Activated CD8-positive, alpha-beta memory T cell treated with anti-CD3 and anti-CD28 coated beads, Interleukin-2, amount 10 ng/mL, durations not matched to agents 7 days and 5 days (primary cell): ENCODE results near the gene IRAK1BP1. TPM values are rescaled to one million over a fixed set of nuclear protein-coding genes. Genes with fewer than 3 reads are reported as not detected.

Source experiments
- ATAC-seq: fragments of 150-1000 bp; cut with Tn5 transposase; one replicate; pipeline ENCODE4 v1.10.0; 2021; ENCODE audit warnings: moderate library complexity
- CTCF ChIA-PET: fragments of 350-600 bp; sonication (Branson Sonifier 250); formaldehyde crosslinking; loops from one replicate; lab custom pipeline; 2021; ENCODE audit warnings: antibody characterized with exemption; lab: Charles Lee
- DNase-seq: peaks from one replicate; pipeline ENCODE4 v3.0.0-alpha.2; 2020
- H3K27ac Mint-ChIP-seq: one replicate; pipeline ENCODE4 v1.8.0; 2021; ENCODE audit warnings: mild to moderate bottlenecking, mixed read lengths
- H3K27me3 Mint-ChIP-seq: one replicate; pipeline ENCODE4 v1.8.0; 2021; ENCODE audit warnings: mixed read lengths
- H3K36me3 Mint-ChIP-seq: one replicate; pipeline ENCODE4 v1.8.0; 2021; ENCODE audit warnings: mild to moderate bottlenecking, mixed read lengths
- H3K4me1 Mint-ChIP-seq: one replicate; pipeline ENCODE4 v1.8.0; 2021; ENCODE audit warnings: mixed read lengths
- H3K4me3 Mint-ChIP-seq: one replicate; pipeline ENCODE4 v1.8.0; 2021; ENCODE audit warnings: mild to moderate bottlenecking, moderate library complexity, mixed read lengths
- H3K9me3 Mint-ChIP-seq: one replicate; pipeline ENCODE4 v1.8.0; 2022; ENCODE audit warnings: low read depth, mixed read lengths
- total RNA-seq, 2 experiments: library from RNA; stranded (reverse); gene quantifications; one replicate each; pipeline ENCODE4 v1.2.3, GENCODE V29; 2021

IRAK1BP1 gene, protein sequence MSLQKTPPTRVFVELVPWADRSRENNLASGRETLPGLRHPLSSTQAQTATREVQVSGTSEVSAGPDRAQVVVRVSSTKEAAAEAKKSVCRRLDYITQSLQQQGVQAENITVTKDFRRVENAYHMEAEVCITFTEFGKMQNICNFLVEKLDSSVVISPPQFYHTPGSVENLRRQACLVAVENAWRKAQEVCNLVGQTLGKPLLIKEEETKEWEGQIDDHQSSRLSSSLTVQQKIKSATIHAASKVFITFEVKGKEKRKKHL
- total RNA-seq, result 1 to 10 TPM; 2.6 to 3.0 TPM

DNA sequence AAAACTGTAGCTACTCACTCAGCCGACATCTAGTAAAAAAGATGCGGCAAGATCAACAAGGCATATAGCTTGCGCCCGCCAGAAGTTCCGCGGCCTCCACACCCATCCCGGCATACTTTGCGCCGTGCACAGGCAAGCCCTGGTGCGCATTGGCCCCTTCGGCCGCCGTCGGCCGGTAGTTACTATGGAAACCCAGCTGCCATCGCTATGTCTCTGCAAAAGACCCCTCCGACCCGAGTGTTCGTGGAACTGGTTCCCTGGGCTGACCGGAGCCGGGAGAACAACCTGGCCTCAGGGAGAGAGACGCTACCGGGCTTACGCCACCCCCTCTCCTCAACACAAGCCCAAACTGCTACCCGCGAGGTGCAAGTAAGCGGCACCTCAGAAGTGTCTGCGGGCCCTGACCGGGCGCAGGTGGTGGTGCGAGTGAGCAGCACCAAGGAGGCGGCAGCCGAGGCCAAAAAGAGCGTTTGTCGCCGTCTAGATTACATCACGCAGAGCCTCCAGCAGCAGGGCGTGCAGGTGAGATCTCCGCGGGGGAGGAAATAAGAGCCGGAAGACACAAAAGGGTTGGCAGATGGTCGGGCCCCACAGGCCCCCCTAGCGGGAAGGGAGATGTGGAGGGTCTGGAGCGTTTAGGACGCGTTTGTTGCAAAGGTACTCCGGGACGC lies at the start of gene IRAK1BP1:
Gene IRAK1BP1, plus strand, starts transcription at position 182 of the 671 bp plus-strand sequence. Its CDS starts 26 bp downstream, at position 208.
- H3K9me3 Mint-ChIP-seq, result no peaks in the 10 kb centered on the region
- no peaks in the 10 kb centered on the region for H3K36me3 Mint-ChIP-seq
- H3K4me3 Mint-ChIP-seq, result peak within 1 kb of the TSS; percentile 94
- CTCF ChIA-PET, result interaction anchor here (1.1 kb wide), 1 partner anchor 13 kb away, joined by 3 read pairs; no protein-coding TSS in a partner anchor
- peaks cover 20% of the 10 kb centered on the region for H3K4me1 Mint-ChIP-seq
- ATAC-seq (peak; percentile 97), DNase-seq (peak; percentile 93)
- H3K27ac Mint-ChIP-seq, result peak within 1 kb of the TSS; percentile 95
- H3K27me3 Mint-ChIP-seq, result no peaks in the 10 kb centered on the region

DNA sequence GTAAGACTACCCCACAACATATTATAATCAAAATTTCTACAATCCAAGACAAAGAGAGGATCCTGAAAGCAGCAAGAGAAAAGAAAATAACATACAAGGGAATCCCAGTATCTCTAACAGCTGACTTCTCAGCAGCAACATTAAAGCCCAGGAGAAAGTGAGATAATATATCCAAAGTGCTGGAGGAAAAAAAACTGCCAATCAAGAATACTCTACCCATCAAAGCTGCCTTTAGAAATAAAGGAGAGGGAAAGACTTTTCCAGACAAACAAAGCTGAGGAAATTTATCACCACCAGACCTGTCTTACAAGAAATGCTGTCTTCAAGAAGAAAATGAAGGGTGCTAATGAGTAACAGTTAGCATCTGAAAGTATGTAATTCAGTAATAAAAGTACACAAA lies 43.3 kb upstream of the IRAK1BP1 start:
- Mint-ChIP-seq H3K4me3 (no peak overlapping the region), H3K27ac (no peak overlapping the region), H3K4me1 (no peaks in the 10 kb centered on the region), H3K27me3 (peaks cover 6% of the 10 kb centered on the region), H3K9me3 (no peaks in the 10 kb centered on the region), H3K36me3 (no peaks in the 10 kb centered on the region)
- CTCF ChIA-PET, result no interaction called here
- DNase-seq (no peak), ATAC-seq (no peak)

DNA sequence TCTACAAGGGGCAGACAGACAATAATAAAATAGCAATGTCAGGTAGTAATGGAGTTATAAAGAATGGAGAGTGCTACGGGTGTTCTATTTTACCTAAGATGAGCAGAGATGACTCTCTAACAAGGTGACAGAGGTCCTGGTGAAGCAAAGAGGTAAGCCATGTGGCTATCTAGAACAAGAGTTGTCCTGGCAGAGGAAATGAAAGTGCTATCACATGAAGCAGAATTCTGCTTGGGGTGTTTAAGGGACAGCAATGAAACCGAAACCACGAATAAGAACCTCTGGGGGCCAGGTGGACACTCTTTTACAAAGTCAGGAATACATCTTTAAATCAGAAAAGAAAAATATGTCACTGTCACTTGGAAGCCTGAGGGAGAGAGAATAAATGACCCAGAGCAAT lies 37.9 kb upstream of the IRAK1BP1 start:
- CTCF ChIA-PET, result no interaction called here
- Mint-ChIP-seq H3K4me1 (no peaks in the 10 kb centered on the region), H3K27me3 (peaks cover 8% of the 10 kb centered on the region), H3K4me3 (no peak overlapping the region), H3K27ac (no peak overlapping the region), H3K9me3 (no peaks in the 10 kb centered on the region), H3K36me3 (no peaks in the 10 kb centered on the region)
- ATAC-seq, result no peak
- DNase-seq, result no peak

DNA sequence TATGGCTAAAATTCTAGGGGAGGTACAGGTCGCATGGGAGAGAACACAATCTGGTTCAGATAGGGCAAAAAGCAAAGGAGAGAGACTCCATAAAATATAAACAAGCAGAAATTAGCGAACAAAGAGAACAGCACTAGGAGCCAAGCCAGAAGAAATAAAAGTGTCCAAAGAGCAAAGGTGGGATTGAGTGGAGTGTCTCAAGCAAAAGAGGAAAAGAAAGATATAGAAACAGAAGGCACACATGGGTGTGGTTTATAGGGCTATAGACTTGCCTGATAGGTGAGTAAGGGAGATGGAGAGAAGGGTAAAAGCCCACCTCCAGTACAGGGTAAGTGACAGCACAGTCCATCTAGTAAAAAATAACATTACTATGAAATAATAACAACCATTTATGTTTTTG lies 36.5 kb upstream of the IRAK1BP1 start:
- CTCF ChIA-PET, result interaction anchor here (0.7 kb wide), 1 partner anchor 420 kb away, joined by 4 read pairs; no protein-coding TSS in a partner anchor
- H3K27me3 Mint-ChIP-seq, result peaks cover 11% of the 10 kb centered on the region
- no peak for ATAC-seq
- no peaks in the 10 kb centered on the region for H3K4me1 Mint-ChIP-seq
- H3K36me3 Mint-ChIP-seq, result no peaks in the 10 kb centered on the region
- no peak overlapping the region for H3K27ac Mint-ChIP-seq
- DNase-seq, result no peak
- H3K9me3 Mint-ChIP-seq, result no peaks in the 10 kb centered on the region
- no peak overlapping the region for H3K4me3 Mint-ChIP-seq

DNA sequence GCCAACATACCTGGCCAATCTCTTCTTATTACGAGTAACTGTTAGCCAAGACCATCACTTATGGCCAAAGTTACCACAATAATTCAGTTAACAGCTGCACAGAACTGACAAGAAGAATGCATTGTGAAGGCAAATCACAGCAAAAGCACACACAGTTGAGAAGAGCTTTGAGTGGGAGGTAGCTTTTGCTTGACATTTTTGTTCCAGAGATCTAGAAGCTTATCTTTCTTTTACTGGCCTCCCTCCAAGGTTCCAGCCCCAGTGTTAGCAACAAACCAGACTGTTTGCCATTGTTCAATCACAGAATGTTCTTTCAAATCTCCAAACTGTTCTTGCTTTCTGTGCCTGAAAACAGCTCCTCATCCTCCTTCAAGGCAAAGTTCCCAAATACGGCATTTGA lies 35.9 kb upstream of the IRAK1BP1 start:
- Mint-ChIP-seq H3K9me3 (no peaks in the 10 kb centered on the region), H3K4me1 (no peaks in the 10 kb centered on the region), H3K27ac (no peak overlapping the region), H3K36me3 (no peaks in the 10 kb centered on the region), H3K4me3 (no peak overlapping the region), H3K27me3 (peaks cover 9% of the 10 kb centered on the region)
- DNase-seq (no peak), ATAC-seq (no peak)
- CTCF ChIA-PET, result no interaction called here

DNA sequence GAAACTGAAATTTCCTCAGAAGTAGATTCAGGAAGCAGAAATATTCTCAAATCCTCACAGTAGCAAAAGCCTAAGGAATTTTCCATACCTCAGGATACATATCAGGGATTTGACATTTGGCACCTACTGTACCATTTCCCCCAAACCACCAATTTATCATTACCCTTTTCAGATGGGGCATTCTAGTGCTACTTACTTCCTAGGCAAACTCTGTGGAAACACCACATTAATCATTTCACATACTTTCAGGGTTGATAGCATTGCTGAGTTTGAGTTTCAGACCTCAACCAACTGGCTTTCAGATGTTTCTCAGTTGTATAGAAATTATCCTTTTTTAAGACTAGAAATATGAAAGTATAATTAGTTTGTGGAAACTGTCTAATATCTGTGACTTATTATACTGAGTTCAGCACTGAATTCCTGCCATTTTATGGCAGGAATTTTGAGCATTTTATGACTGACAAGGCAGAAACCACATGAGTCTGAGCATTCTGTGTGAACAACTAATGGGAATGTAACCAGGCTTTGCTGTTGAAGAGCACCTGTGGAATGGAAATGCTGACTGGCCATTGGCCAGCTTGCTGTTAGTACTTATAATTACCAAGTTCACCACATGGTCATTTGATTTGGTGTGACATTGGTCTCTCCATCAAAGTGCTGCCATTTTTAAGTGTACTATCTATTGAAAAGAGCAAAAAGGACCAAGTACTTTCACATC lies 35.1 kb upstream of the IRAK1BP1 start:
- Mint-ChIP-seq H3K36me3 (no peaks in the 10 kb centered on the region), H3K27ac (no peak overlapping the region), H3K9me3 (no peaks in the 10 kb centered on the region), H3K27me3 (peaks cover 9% of the 10 kb centered on the region), H3K4me3 (no peak overlapping the region), H3K4me1 (no peaks in the 10 kb centered on the region)
- no peak for DNase-seq
- no peak for ATAC-seq
- CTCF ChIA-PET, result no interaction called here

DNA sequence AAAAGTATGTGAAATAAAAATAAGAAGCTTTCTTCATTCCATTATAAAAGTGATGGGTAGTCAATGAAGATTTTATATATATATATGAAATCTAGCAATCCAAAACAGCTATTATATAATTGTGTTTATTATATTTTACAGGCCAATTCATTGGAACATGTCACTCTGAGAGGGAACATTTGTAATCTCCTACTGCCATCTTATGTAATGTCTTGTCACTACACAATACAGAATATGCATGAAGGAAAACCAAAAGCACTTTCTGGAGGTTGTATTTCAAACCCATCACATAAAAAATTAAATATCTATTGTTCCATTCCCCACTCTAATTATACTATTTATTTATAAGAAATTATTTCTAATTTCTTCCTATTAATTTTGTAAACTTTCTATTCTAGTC lies 31.5 kb upstream of the IRAK1BP1 start:
- no peaks in the 10 kb centered on the region for H3K36me3 Mint-ChIP-seq
- CTCF ChIA-PET, result no interaction called here
- H3K4me3 Mint-ChIP-seq, result no peak overlapping the region
- H3K9me3 Mint-ChIP-seq, result no peaks in the 10 kb centered on the region
- no peaks in the 10 kb centered on the region for H3K4me1 Mint-ChIP-seq
- no peak for ATAC-seq
- no peak overlapping the region for H3K27ac Mint-ChIP-seq
- no peak for DNase-seq
- peaks cover 12% of the 10 kb centered on the region for H3K27me3 Mint-ChIP-seq

DNA sequence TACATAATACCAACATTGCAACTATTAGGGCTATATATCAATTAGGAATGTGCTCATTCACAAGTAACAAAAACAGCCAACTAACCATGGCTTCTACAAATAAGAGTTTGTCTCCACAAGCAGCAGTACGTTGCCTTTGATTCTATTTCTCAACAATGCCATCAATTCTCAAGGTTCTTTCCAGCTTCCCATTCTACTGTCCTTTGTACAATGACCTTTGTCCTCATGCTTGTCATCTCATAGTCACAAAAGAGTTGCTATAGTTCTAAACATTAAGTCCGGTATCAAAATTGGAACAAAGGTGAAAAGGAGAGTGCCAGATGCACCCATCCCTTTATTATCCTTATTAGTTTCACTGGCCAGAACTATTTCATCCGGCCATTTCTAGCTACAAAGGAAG lies 30.8 kb upstream of the IRAK1BP1 start:
- ATAC-seq (no peak), DNase-seq (no peak)
- CTCF ChIA-PET, result no interaction called here
- no peak overlapping the region for H3K4me3 Mint-ChIP-seq
- H3K9me3 Mint-ChIP-seq, result no peaks in the 10 kb centered on the region
- no peaks in the 10 kb centered on the region for H3K4me1 Mint-ChIP-seq
- no peaks in the 10 kb centered on the region for H3K36me3 Mint-ChIP-seq
- H3K27me3 Mint-ChIP-seq, result peaks cover 12% of the 10 kb centered on the region
- no peak overlapping the region for H3K27ac Mint-ChIP-seq

DNA sequence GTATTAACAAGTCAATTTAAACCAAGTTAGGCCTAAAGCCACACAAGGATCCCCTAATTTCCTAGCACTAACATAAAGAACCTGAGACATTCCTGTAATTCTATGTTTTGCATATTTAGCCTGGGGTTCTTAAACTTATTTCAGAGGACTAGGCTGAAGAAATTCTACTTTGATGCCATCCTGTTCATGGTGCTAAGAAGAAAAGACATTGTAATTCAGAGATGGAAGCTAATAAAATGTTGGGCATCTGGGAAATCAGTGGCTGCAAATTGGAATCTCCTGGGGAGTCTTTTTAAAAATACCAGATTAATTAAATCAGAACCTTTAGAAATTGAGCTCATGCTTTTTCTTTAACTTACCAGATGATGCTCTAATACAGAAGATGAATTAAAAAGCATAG lies 26.2 kb upstream of the IRAK1BP1 start:
- H3K27ac Mint-ChIP-seq, result no peak overlapping the region
- no peak overlapping the region for H3K4me3 Mint-ChIP-seq
- DNase-seq (no peak), ATAC-seq (no peak)
- H3K4me1 Mint-ChIP-seq, result no peaks in the 10 kb centered on the region
- CTCF ChIA-PET, result no interaction called here
- no peaks in the 10 kb centered on the region for H3K36me3 Mint-ChIP-seq
- H3K27me3 Mint-ChIP-seq, result peaks cover 14% of the 10 kb centered on the region
- H3K9me3 Mint-ChIP-seq, result no peaks in the 10 kb centered on the region

DNA sequence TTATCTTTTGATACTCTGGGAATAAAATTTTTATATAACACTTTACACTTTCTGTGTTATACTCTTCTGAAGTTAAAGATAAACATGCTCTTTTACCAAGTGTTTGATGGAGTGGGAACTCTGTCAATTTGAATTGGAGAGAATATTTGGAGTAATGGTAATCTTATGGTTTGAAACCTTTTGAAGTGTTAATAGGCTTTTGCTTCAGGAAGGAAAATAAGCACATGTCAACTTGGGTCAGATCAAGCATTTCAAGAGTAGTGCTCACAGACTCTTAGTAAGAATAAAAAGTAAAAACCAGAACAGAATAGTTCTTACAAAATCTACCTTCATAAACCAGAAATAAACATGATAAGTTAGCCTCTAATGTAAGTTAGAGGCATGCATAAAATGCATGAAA lies 24.4 kb upstream of the IRAK1BP1 start:
- peaks cover 6% of the 10 kb centered on the region for H3K27me3 Mint-ChIP-seq
- no peaks in the 10 kb centered on the region for H3K4me1 Mint-ChIP-seq
- H3K4me3 Mint-ChIP-seq, result no peak overlapping the region
- no peak overlapping the region for H3K27ac Mint-ChIP-seq
- CTCF ChIA-PET, result no interaction called here
- ATAC-seq, result no peak
- H3K9me3 Mint-ChIP-seq, result no peaks in the 10 kb centered on the region
- H3K36me3 Mint-ChIP-seq, result no peaks in the 10 kb centered on the region
- DNase-seq, result no peak

DNA sequence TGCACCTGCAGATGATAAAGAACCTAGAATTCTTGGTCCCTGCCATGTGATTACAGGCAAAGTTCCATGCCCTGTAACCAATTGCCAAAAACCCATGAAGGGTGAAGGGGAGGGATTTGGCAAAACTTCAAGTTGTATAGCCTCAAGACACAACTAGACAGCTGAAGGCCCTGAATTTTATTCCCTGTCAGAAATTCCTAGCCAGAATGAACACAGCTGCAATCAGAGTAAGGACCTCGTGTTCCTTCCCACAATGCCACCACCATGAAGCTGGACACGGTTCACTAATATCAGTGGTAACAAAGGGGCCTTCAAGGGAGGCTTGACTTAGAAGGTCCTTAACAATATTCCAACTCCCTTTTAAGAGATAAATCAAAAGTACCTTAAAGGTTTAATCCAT lies 22.5 kb upstream of the IRAK1BP1 start:
- ATAC-seq (no peak), DNase-seq (no peak)
- Mint-ChIP-seq H3K27me3 (peaks cover 6% of the 10 kb centered on the region), H3K36me3 (no peaks in the 10 kb centered on the region), H3K27ac (no peak overlapping the region), H3K4me1 (no peaks in the 10 kb centered on the region), H3K9me3 (no peaks in the 10 kb centered on the region), H3K4me3 (no peak overlapping the region)
- CTCF ChIA-PET, result no interaction called here

DNA sequence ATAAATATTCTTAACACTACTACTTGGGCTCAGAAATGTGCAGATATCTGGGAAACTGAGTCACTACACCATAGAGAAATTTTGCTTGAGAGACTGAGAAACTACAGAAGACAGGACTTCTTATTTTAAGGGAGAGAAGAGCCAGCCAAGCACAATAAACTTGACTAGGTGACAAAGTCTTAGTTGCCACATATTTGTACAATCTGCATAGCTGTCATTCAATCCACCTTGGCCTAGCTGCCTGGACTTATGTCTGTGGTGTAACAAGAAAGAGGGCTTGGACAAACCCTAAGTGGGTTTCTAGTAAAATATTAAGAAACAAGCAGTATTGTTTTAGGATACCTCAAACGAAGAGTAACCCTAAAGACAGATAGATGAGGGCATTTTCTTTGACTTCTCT lies 21.8 kb upstream of the IRAK1BP1 start:
- ATAC-seq (no peak), DNase-seq (no peak)
- H3K4me1 Mint-ChIP-seq, result no peaks in the 10 kb centered on the region
- H3K27ac Mint-ChIP-seq, result no peak overlapping the region
- H3K4me3 Mint-ChIP-seq, result no peak overlapping the region
- CTCF ChIA-PET, result no interaction called here
- H3K9me3 Mint-ChIP-seq, result no peaks in the 10 kb centered on the region
- peaks cover 6% of the 10 kb centered on the region for H3K27me3 Mint-ChIP-seq
- H3K36me3 Mint-ChIP-seq, result no peaks in the 10 kb centered on the region

DNA sequence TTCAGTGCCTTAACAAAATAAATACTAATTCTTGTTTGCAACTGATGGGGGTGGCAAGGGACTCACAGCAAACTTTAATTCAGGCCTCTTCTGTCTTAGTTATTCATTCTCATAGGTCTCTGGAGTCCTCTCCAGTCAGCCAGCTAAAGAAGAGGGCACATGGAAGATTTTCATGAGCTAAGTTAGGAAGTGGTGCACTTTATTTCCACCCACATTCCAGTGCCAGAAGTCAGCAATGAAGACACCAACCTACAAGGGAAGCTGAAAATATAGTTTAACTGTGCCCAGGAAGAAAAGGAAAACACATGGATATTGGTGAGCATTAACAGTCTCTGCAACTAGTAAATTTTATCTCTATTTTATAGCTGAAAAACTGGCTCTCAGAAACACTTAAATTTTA lies 16.7 kb upstream of the IRAK1BP1 start:
- no peak overlapping the region for H3K4me3 Mint-ChIP-seq
- no peaks in the 10 kb centered on the region for H3K27me3 Mint-ChIP-seq
- DNase-seq, result no peak
- CTCF ChIA-PET, result no interaction called here
- no peaks in the 10 kb centered on the region for H3K36me3 Mint-ChIP-seq
- no peak for ATAC-seq
- H3K27ac Mint-ChIP-seq, result no peak overlapping the region
- H3K4me1 Mint-ChIP-seq, result no peaks in the 10 kb centered on the region
- H3K9me3 Mint-ChIP-seq, result no peaks in the 10 kb centered on the region

DNA sequence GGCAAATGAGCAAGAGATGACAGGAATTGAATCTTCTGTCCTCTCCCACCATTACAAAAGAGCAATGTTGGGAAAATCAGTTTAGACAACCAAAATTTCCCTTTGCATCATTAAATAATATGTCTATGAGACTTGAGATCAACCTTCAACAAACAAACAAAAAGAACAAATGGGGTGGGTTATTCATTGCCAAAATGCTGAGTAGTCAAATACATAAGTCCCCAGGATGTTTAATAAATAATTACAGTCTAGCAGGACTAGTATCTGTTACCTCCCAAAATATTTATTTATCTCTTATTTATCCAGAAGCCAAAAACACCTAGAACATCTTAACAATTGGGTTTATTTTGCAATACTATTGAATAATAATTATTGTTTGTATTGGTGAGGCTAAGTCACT lies 16.2 kb upstream of the IRAK1BP1 start:
- H3K27me3 Mint-ChIP-seq, result no peaks in the 10 kb centered on the region
- DNase-seq (no peak), ATAC-seq (no peak)
- H3K4me1 Mint-ChIP-seq, result no peaks in the 10 kb centered on the region
- CTCF ChIA-PET, result no interaction called here
- no peaks in the 10 kb centered on the region for H3K36me3 Mint-ChIP-seq
- H3K4me3 Mint-ChIP-seq, result no peak overlapping the region
- no peak overlapping the region for H3K27ac Mint-ChIP-seq
- no peaks in the 10 kb centered on the region for H3K9me3 Mint-ChIP-seq
